Fibroblast of skin of left biceps (primary cell): Measurements from ENCODE around the gene TEDC2.
A peak's percentile ranks its signal among the peaks of the same experiment; 100 is the strongest.
"Not testable (repeated sequence)": the region's sequence is repeated elsewhere in the genome, so short reads cannot be mapped to it uniquely, and the experiment has no call there.

Experiments used
- DNase-seq, 2 experiments: peaks; one replicate each; pipeline ENCODE4 v3.0.0-alpha.2; 2013; ENCODE audit warnings: low read depth in 2 of 2

TEDC2 gene, protein sequence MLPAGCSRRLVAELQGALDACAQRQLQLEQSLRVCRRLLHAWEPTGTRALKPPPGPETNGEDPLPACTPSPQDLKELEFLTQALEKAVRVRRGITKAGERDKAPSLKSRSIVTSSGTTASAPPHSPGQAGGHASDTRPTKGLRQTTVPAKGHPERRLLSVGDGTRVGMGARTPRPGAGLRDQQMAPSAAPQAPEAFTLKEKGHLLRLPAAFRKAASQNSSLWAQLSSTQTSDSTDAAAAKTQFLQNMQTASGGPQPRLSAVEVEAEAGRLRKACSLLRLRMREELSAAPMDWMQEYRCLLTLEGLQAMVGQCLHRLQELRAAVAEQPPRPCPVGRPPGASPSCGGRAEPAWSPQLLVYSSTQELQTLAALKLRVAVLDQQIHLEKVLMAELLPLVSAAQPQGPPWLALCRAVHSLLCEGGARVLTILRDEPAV

DNA sequence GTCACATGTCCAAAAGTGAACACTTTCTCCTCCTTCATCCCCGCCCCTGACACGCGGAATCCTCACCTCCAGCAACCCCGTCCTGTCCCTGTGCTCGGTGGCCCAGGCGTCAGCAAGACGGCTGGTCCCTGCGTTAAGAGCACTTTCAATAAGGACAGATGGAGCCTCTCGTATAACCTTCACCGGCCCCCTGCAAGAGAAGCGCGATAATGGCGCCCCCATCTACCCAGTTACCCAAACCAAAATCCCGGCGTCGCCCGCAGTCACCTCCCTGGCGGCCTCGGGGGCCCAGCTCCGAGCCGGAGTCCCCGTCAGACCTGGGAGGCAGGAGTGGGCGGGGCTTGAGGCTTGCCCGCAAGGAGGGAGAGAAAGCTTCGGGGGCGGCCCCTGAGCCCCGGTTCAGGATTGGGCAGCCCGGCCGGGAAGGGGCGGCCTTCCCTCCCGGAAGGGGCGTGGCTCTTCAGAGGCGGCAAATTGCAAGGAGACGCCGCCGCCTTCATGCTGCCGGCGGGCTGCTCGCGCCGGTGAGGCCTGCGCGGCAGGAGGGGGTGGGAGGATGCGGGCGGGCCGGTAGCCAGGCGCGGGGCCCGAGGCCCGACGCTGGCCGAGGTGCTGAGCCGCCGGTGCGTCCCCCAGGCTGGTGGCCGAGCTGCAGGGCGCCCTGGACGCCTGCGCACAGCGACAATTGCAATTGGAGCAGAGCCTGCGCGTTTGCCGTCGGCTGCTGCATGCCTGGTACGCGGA is at the start of gene TEDC2:
TEDC2 (plus strand) TSS at position 463 of the 744 bp plus-strand sequence; CDS start at position 499, 36 bp downstream.
- DNase-seq, result peak; percentile 59 to 68

- no peak for DNase-seq
These were observed 44.8 kb upstream of the TEDC2 start for GRCh38 chr16:2415085-2415484.

DNA sequence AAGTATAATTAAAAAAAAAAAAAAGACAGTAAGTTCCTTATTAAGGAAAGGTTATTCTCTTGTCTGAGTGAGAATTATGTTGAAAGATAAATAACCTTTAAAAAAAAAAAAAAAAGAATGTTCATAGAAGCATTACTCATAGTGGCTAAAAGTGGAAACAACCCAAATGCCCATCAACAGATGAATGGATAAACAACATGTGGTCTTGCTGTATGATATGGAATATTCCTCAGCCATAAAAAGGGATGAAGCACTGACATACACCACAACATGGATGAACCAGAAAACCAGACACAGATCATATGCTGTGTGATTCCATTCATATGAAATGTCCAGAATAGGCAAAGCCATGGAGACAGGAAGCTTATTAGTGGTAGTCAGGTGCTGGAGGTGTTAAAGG is 39.9 kb upstream of the TEDC2 start:
- DNase-seq, result no peak

DNA sequence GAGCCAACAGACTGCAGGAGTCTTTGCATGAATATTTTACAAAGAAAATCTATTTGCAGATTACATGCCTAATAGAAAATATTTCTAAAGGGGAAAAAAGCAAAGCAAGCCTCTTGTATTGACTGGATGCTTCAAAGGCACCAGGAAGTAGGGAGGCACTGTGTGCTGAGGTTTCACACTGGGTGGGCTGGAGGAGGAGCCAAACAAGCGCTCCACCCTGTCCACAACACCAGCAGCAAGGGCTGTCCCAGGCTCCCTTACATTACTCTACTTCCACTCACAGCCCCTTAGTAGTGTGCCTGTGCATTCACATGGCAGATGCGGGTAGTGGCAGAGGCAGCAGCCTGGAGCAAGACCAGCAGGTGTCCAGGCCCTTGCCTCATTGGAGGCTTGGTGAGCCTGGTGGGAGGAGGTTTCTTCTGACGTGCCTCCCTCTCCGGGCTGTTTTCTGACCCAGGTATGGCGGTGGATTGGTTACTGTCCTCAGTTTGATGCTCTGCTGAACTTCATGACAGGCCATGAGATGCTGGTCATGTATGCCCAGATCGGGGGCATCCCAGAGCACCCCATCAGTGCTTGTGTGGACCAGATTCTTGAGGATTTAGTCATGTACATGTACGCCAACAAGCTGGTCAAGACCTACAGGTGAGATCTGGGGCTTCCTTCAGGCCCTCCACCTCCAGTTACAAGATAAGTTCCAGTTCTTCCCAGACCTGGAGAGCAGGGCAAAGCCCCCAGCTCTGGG is 37.6 kb upstream of the TEDC2 start:
- DNase-seq, result no peak

DNA sequence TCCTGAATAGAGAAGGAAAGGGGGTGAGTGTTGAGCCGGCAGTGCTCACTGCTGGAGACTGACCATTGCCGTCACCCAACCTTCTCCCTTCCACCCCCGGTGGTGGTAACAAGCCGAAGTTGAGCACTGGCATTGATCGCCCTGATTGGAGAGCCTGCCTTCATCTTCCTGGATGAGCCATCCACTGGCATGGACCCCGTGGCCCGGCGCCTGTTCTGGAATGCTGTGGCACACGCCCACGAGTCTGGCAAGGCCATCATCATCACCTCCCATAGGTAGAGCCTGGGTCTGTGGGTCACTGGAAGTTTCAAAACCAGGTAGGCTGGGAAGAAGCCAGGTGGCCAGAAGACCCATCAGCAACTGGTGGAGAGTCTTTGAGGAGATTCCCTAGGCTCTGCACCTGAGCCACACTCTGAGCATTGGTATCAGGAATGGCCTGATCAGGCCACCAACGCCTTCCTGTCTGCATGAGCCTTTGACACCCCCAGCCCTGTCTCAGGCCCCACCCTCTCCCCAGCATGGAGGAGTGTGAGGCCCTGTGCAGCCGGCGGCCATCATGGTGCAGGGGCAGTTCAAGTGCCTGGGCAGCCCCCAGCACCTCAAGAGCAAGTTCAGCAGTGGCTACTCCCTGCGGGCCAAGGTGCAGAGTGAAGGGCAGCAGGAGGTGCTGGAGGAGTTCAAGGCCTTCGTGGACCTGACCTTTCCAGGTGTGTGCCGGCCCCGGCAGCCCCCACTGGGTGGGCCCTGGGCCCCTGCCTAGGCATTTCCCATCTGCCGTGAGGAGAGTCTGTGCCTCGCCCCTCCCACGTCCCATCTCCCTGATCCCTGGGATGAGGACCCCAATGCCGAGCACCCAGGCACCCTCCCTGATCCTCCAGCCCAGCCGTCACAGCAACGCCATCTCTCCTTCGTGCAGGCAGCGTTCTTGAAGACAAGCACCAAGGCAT is 35.6 kb upstream of the TEDC2 start:
- DNase-seq, result no peak

GRCh38 chr16:2425008-2425518 is 34.8 kb upstream of the TEDC2 start:
- no peak for DNase-seq

- DNase-seq, result no peak
These were observed 34.0 kb upstream of the TEDC2 start for GRCh38 chr16:2425825-2426430.

- DNase-seq, result no peak
These were observed 33.0 kb upstream of the TEDC2 start for GRCh38 chr16:2426941-2427361.

DNA sequence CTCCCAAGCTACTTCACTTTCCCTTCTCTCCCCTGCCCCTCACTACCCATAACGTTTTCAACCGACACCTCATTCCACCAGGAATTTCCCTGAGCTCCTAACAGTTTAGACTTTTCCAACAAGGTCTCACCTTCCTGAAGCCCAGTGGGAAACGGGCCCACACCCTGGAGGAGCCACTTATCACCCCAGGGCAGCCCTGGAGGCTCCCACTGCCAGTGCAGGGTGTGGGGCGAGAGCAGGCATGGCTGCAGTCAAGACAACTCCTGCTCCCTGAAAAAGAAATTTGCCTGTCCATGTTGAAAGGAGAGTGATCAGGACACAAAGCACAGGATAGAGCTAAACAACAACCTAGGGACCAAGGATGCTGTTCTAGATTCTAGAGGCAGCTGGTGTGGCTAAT is 32.4 kb upstream of the TEDC2 start:
- DNase-seq, result no peak

DNA sequence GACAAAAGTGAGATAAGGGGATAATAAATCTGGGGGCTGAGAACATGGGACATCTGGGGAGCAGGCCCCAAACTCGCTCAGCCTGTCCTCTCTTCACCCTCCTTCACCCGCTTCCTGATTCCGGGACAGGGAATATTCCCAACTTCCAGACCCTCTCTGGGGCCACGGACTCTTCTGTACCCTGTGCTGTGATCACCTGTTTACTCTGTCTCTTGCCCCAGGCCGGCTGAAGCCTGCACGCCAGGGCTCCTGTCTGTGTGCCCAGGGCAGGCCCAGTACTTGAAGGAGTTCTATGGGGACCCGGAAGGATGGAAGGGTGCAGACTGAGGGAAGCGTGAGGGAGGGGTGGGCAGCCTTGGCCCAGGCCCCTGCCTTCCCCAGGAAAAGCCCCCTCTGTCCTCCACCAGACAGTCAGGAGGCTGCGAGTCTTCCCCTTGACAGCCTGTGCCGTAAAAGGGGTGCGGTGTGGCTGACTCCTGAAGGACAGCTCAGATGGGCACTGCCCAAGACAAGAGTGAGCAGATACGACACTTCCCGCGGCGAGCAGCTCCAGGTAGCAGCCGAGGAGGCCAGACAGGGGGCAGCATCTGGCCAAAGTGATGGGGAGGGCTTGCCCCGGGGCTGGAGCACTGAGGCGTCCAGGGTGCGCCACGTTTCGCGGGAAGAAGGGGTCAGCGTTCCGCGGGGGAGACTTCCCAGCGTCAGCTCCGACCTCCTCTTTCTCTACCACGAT is 31.7 kb upstream of the TEDC2 start:
- no peak for DNase-seq

GRCh38 chr16:2428784-2429033 is 31.2 kb upstream of the TEDC2 start:
- DNase-seq, result no peak

DNA sequence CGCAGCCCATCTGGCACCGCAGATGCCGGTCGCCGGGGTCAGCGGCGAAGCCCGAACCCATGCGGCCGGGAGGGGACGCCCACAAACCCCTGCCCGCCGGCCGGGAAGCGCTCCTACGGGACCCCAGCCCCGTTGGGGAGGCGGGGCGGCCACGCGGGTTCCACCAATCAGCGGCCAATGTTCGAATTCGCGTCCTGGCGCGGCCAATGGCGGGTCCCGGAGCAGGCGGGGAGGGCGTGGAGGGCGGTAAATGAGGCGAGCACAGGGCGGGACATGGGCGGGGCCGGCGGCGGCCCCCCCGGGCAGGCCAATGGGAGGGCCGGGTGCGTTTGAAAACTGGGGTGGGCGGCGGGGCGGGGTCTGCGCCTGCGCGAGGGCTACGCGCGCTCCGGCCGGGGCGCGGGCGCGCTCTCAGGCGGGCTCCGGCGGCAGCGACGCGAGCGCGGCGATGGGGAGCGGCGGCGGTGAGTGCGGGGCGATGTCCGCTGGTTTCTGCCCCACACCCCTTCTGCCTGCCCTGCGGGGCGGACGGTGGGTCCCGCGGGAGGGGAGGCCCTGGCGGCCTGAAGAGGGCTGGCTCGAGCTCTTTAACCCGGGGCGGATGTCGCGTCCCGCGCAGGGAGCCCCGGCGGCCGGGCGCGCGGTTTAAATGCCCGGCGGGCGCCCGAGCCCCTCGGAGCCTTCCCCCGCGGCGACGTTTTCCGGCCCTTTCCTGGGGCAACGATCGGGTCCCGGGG is 30.7 kb upstream of the TEDC2 start, which contains the start of gene CCNF:
CCNF (plus strand) TSS at position 414 of the 737 bp plus-strand sequence; CDS start at position 449, 35 bp downstream.
- DNase-seq, result peak; percentile 81 to 86

DNA sequence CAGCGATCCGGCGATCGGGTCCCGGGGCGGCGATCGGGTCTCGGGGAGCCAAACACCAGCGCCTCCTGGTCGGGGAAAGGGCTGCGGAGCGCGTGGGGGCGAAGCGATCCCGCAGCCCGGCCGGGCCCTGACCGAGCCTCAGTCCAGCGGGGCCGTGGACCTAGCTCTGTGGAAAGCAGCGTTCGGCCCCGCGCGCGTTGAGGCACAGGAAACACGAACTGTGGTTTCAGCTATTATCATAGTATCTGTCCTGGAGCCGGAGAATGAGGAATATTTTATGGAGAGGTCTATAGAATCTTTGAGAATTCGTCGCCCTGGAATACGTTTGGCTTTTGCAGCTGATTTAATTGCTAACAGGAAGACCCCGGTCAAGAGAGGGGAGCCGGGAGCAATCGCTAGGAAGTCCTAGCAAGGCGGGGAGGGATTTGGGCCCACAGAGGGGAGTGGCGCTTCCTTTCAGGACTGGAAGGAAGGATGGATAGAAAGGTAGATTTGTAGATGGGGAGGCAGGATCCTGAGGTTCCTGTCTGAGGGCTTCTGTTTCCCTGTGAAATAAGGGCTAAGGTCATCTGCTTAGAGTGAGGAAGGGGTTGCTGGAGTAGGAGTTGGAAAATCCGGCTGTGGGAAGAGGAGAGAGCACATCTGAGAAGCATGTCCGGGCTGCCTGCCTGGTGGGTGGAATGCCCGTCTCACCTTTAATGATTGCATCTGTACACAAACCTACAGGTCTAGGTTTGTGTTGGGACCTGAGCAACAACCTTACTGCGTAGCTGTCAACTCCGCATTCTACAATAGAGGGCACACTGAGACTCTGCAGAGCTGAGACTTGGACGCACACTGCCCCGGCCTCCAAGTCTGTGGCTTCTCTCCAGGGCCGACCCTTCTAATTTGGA is 29.9 kb upstream of the TEDC2 start:
- no peak for DNase-seq

DNA sequence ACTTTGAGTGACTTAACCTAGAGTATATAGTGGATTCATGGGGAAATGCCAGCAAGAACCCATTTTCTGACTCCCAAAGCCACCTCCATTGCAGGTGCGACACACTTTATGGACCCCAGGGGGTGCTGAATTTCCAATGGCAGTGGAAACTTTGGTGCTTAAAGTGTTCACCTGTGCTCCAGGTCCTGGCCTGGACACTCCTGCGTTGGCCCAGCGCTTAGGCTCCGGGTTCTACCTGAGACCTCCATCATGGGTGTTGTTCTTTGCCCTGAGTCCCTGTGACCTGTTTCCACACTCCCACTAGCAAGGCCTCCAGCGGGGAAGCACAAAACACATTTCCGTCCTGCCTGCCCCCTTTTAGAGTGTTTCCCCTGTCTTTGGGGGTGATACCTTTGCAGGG is 27.6 kb upstream of the TEDC2 start:
- DNase-seq, result no peak

DNA sequence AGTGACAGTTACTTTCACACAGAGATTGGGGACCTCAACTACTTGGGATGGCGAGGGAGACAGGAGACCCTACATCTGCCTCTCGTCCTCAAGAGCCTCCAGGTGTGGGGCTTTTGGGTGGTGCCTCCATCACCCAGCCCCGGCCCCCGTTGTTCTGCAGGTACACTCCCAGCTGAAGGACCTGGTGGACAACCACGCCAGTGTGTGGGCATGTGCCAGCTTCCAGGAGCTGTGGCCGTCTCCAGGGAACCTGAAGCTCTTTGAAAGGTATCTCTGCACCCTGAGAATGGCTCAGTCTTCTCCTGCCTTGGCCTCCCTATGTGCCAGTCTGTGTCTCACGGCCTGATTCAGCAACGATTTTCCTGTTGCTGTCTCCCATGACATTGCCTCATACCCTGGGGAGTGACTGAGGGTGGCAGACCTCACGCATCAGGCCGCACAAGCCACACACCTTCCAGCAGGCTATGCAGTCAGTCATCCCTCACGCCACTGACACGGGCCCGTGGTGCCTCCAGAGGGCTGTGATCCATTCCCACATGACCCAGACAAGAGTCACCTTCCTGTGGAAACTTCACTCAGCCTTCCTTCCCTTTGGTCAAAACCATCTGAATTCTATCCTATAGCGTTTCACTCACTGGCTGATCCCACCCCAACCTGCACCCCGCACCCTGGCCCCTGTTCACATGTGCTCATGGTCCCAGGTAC is 27.0 kb upstream of the TEDC2 start:
- DNase-seq, result no peak

DNA sequence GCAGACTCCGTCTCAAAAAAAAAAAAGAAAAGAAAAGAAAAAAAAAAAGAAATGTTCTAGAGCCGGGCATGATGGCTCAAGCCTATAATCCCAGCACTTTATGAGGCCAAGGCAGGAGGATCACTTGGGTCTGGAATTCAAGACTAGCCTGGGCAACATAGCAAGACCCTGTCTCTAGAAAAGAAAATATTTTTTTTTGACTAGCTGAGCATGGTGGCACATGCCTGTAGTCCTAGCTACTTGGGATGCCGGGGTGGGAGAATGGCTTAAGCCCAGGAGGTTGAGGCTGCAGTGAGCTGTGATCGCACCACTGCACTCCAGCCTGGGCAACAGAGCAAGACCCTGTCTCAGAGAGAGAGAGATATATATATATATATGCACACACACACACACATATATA is 24.7 kb upstream of the TEDC2 start:
- not testable (repeated sequence) for DNase-seq

DNA sequence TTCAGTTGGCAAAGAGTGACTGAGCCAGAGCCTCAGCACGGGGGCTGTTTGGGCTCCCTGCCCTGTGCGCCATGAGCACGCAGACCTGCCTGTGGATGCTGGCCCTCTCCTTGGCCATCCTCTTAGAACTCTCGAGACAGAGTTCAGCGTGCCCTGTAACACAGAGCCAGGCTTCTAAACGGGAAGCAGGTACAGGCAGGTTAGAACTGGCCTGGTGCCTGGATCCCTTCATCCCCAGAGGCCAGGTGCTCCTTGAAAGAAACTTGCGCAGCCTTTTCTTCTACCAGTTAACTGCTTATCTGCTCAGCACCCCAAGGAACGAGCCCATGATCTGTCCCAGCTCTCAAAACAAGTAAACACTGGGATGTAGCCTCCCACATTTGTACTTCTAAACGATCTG is 23.8 kb upstream of the TEDC2 start:
- no peak for DNase-seq
